ENCODE measurements around the gene SCMH1.
"Not testable (repeated sequence)": the region's sequence is repeated elsewhere in the genome, so short reads cannot be mapped to it uniquely, and the experiment has no call there.

Gene SCMH1

DNA sequence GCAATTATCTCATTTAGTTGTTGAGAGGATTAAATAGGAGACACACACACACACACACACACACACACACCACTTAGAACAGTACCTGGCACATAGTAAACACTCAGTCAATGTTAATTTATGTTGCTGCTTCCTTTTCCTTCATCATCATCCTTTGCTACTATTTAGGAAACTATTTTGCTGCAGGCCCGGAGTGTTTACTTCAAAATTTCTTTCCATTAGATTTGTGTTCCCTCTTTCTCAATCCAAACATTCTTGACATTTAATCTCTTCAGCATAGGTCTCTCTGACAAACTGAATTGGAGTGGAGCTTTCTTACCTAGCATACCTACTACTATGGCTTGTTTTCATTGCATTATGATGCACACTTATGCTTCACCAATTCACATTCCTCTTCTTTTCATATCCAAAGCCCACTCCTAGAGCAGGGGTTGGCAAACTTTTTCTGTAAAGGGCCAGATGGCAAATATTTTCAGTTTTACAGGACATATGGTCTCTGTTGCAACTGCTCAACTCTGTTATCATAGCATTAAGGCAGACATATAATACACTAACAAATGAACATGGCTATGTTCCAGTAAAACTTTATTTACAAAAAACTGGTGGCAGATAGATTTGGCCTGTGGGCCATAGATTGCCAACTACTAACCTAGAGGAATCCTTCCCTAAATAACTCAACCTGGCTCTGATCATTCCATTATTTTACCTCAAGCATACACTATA is 49.5 kb downstream of the SCMH1 start:
- Histone ChIP-seq H3K36me3 (ENCODE audit: control insufficient read depth, insufficient read depth, low read length) (no peaks in the 10 kb centered on the region), H3K9ac (ENCODE audit: low read length) (no peak overlapping the region), H3K9me3 (ENCODE audit: control insufficient read depth, low read length) (no peaks in the 10 kb centered on the region), H3K4me3 (ENCODE audit: low read length) (no peak overlapping the region), H3K4me1 (ENCODE audit: control insufficient read depth, insufficient read depth, low read length) (no peaks in the 10 kb centered on the region), H3K27me3 (ENCODE audit: control insufficient read depth, insufficient read depth, low read length) (no peaks in the 10 kb centered on the region)

DNA sequence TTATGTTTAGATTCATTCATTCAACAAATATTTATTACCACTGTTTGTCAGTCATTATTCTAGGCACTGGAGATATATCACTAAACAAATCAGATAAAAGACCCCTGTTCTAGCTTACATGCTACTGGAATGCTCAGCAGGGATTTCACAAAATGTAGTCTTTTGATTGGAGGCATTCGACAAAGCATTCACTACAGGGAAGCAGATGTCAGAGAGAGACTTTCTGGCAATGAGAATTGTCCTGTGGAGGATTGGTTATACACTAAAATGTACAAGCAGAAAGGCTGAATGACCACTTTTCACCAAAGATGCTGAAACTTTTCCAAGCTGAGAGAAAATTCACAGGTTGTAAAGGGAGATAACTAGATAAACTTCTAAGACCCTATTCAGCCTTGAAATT is 57.7 kb downstream of the SCMH1 start:
- no peaks in the 10 kb centered on the region for H3K36me3 ChIP-seq (ENCODE audit: control insufficient read depth, insufficient read depth, low read length)
- no peak overlapping the region for H3K9ac ChIP-seq (ENCODE audit: low read length)
- no peak overlapping the region for H3K4me3 ChIP-seq (ENCODE audit: low read length)
- H3K9me3 ChIP-seq (ENCODE audit: control insufficient read depth, low read length): no peaks in the 10 kb centered on the region
- H3K27me3 ChIP-seq (ENCODE audit: control insufficient read depth, insufficient read depth, low read length): no peaks in the 10 kb centered on the region
- H3K4me1 ChIP-seq (ENCODE audit: control insufficient read depth, insufficient read depth, low read length): no peaks in the 10 kb centered on the region

DNA sequence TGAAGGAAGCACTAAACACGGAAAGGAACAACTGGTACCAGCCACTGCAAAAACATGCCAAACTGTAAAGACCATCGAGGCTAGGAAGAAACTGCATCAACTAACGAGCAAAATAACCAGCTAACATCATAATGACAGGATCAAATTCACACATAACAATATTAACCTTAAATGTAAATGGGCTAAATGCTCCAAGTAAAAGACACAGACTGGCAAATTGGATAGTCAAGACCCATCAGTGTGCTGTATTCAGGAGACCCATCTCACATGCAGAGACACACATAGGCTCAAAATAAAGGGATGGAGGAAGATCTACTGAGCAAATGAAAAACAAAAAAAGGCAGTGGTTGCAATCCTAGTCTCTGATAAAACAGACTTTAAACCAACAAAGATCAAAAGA is 63.9 kb downstream of the SCMH1 start:
- peaks cover 11% of the 10 kb centered on the region for H3K4me1 ChIP-seq (ENCODE audit: control insufficient read depth, insufficient read depth, low read length)
- not testable (repeated sequence) for H3K36me3 ChIP-seq (ENCODE audit: control insufficient read depth, insufficient read depth, low read length); H3K27me3 ChIP-seq (ENCODE audit: control insufficient read depth, insufficient read depth, low read length); H3K9ac ChIP-seq (ENCODE audit: low read length); H3K4me3 ChIP-seq (ENCODE audit: low read length); H3K9me3 ChIP-seq (ENCODE audit: control insufficient read depth, low read length)

DNA sequence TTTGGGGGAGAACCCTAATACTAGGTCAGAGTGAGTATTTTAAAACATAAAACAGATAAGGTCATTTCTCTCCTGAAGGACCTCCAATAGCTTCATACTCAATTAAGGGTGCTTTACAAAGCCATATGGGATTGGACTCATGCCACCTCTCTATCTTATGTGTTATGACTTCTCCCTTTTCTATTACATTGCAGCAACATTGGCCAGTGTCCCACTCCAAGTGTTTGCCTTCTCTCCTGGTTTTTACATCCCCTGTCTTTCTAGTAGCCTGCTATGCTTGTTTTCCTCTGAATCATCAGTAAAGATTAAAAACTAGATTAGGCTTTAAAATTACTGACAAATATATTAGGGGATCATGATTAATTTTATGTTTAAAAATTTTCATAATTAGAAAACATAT is 66.6 kb downstream of the SCMH1 start:
- no peaks in the 10 kb centered on the region for H3K27me3 ChIP-seq (ENCODE audit: control insufficient read depth, insufficient read depth, low read length)
- H3K9me3 ChIP-seq (ENCODE audit: control insufficient read depth, low read length): no peaks in the 10 kb centered on the region
- H3K4me3 ChIP-seq (ENCODE audit: low read length): no peak overlapping the region
- H3K36me3 ChIP-seq (ENCODE audit: control insufficient read depth, insufficient read depth, low read length): no peaks in the 10 kb centered on the region
- peaks cover 11% of the 10 kb centered on the region for H3K4me1 ChIP-seq (ENCODE audit: control insufficient read depth, insufficient read depth, low read length)
- no peak overlapping the region for H3K9ac ChIP-seq (ENCODE audit: low read length)

DNA sequence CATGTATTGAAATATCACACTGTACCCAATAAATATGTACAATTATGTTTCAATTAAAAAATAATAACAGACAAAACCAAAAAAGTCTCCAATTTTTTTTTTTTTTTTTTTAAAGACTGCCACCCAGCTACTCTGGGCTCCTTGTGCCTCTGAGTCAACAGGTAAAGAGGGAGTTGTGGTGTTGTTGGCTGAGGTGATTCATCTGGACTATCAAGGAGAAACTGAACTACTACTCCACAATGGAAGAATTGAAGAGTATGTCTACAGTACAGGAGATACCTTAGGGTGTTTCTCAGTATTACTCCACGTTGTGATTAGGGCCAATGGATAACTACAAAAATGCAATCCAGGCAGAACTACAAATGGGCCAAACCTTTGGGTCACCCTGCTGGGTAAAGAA is 67.9 kb downstream of the SCMH1 start:
- H3K9me3 ChIP-seq (ENCODE audit: control insufficient read depth, low read length): no peaks in the 10 kb centered on the region
- H3K4me1 ChIP-seq (ENCODE audit: control insufficient read depth, insufficient read depth, low read length): peaks cover 17% of the 10 kb centered on the region
- no peak overlapping the region for H3K4me3 ChIP-seq (ENCODE audit: low read length)
- H3K27me3 ChIP-seq (ENCODE audit: control insufficient read depth, insufficient read depth, low read length): no peaks in the 10 kb centered on the region
- H3K9ac ChIP-seq (ENCODE audit: low read length): no peak overlapping the region
- H3K36me3 ChIP-seq (ENCODE audit: control insufficient read depth, insufficient read depth, low read length): no peaks in the 10 kb centered on the region

DNA sequence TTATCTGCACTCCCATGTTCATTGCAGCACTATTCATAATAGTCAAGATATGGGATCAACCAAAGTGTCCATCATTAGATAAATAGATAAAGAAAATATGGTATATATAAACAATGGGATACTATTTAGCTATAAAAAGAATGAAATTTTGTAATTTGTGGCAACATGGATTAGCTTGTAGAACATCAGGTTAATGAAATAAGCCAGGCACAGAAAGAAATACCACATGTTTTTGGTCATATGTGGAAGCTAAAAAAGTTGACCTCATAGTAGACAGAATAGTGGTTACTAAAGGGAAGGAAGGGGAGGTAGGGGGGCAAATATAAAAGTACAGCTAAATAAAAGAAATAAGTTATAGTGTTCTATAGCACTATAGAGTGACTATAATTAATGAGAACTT is 68.5 kb downstream of the SCMH1 start:
- H3K4me1 ChIP-seq (ENCODE audit: control insufficient read depth, insufficient read depth, low read length): peaks cover 19% of the 10 kb centered on the region
- H3K9me3 ChIP-seq (ENCODE audit: control insufficient read depth, low read length): no peaks in the 10 kb centered on the region
- no peak overlapping the region for H3K4me3 ChIP-seq (ENCODE audit: low read length)
- no peak overlapping the region for H3K9ac ChIP-seq (ENCODE audit: low read length)
- no peaks in the 10 kb centered on the region for H3K36me3 ChIP-seq (ENCODE audit: control insufficient read depth, insufficient read depth, low read length)
- H3K27me3 ChIP-seq (ENCODE audit: control insufficient read depth, insufficient read depth, low read length): no peaks in the 10 kb centered on the region

DNA sequence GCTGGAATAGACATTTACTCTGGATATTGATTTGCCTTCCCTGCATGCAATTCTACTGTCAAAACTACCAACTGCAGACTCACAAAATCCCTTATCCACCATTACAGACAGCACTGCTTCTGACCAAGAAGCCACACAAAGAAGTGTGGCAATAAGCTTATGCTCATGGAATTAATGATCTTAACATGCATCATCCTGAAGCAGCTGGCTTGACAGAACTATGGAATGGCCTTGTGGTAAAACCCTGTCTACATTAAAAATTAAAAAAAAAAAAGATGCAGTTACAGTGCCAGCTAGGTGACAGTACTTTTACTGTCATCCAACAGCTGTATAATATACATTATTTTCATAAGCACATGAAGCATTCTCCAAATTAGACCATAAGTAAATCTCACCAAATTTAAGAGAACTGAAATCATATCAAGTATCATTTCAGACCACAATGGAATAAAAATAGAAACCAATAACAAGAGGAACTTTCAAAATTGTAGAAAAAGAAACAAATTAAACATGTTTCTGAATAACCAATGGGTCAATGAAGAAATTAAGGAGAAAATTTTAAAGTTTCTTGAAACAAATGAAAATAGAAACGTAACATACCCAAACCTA is 70.7 kb downstream of the SCMH1 start:
- H3K4me3 ChIP-seq (ENCODE audit: low read length): no peak overlapping the region
- no peaks in the 10 kb centered on the region for H3K36me3 ChIP-seq (ENCODE audit: control insufficient read depth, insufficient read depth, low read length)
- no peak overlapping the region for H3K9ac ChIP-seq (ENCODE audit: low read length)
- no peaks in the 10 kb centered on the region for H3K9me3 ChIP-seq (ENCODE audit: control insufficient read depth, low read length)
- H3K27me3 ChIP-seq (ENCODE audit: control insufficient read depth, insufficient read depth, low read length): no peaks in the 10 kb centered on the region
- H3K4me1 ChIP-seq (ENCODE audit: control insufficient read depth, insufficient read depth, low read length): peaks cover 19% of the 10 kb centered on the region

DNA sequence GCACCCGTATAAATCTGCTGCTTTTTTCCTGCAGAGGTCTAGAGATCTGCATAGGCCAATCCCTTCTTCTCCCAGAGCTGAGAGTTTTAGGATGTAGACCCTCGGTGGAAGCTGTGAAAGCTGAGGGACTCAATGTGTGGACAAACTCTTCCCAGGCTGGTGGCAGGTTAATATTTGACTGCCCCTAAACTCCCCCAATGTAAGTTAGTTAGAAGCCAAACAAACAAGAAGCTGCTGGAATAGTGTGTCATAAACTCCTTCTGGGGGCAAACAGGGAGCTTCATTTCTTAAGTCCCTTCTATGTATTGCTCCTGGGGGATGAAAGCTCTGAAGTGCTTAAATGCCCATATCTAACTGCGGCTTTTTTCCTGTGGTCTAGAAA is 72.3 kb downstream of the SCMH1 start:
- Histone ChIP-seq H3K9ac (ENCODE audit: low read length) (no peak overlapping the region), H3K4me1 (ENCODE audit: control insufficient read depth, insufficient read depth, low read length) (peaks cover 10% of the 10 kb centered on the region), H3K4me3 (ENCODE audit: low read length) (no peak overlapping the region), H3K9me3 (ENCODE audit: control insufficient read depth, low read length) (no peaks in the 10 kb centered on the region), H3K27me3 (ENCODE audit: control insufficient read depth, insufficient read depth, low read length) (no peaks in the 10 kb centered on the region), H3K36me3 (ENCODE audit: control insufficient read depth, insufficient read depth, low read length) (no peaks in the 10 kb centered on the region)

DNA sequence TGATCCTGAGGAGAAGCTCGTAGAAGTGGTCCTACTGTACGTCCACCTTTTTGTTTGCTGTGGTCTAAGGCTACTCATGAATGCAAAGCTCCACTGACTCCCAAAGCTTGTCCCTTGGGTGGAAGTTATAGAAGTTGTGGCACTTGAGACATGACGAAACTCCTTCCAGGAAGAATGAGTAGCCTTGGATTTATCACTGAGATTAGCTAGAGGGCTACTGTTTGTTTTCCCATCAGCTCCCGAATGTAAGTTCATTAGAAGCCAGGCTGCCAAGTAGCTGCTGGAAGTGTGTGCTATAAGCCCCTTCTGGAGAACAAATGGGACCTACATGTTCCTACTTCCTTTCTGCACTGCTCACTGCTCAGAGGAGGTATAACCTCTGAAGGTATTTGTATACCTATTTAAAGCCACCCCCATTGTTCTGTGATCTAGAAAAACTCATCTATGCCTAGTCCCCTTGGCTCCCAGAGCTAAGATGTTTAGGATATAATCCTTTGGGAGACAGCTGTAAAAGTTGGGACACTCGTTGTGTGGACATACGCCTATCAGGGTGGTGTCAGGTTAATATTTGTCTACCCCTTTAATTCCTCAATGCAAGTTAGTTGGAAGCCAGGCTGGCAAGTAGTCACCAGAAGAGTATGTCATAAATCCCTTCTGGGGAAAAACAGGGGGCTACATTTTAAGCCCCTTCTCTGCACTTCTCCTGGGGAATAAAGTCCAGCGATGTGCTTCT is 72.9 kb downstream of the SCMH1 start:
- no peak overlapping the region for H3K9ac ChIP-seq (ENCODE audit: low read length)
- H3K4me1 ChIP-seq (ENCODE audit: control insufficient read depth, insufficient read depth, low read length): peaks cover 8% of the 10 kb centered on the region
- no peaks in the 10 kb centered on the region for H3K27me3 ChIP-seq (ENCODE audit: control insufficient read depth, insufficient read depth, low read length)
- H3K4me3 ChIP-seq (ENCODE audit: low read length): no peak overlapping the region
- no peaks in the 10 kb centered on the region for H3K36me3 ChIP-seq (ENCODE audit: control insufficient read depth, insufficient read depth, low read length)
- H3K9me3 ChIP-seq (ENCODE audit: control insufficient read depth, low read length): no peaks in the 10 kb centered on the region

DNA sequence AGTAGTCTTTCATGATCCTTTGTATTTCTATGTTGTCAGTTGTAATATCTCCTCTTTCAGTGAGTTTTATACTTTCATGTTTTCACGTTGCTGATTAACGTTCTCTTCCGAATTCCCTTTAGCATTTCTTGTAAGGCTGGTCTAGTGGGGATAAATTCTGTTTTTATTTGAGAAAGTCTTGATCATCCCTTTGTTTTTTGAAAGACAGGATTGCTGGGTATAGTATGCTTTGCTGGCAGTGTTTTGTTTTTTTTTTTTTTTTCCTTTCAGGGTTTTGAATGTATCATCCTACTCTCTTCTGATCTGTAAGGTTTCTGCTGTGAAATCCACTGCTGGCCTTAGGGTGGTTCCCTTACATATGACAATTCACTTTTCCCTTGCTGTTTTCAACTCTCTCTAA is 74.4 kb downstream of the SCMH1 start:
- H3K4me3 ChIP-seq (ENCODE audit: low read length): no peak overlapping the region
- no peaks in the 10 kb centered on the region for H3K9me3 ChIP-seq (ENCODE audit: control insufficient read depth, low read length)
- no peaks in the 10 kb centered on the region for H3K27me3 ChIP-seq (ENCODE audit: control insufficient read depth, insufficient read depth, low read length)

DNA sequence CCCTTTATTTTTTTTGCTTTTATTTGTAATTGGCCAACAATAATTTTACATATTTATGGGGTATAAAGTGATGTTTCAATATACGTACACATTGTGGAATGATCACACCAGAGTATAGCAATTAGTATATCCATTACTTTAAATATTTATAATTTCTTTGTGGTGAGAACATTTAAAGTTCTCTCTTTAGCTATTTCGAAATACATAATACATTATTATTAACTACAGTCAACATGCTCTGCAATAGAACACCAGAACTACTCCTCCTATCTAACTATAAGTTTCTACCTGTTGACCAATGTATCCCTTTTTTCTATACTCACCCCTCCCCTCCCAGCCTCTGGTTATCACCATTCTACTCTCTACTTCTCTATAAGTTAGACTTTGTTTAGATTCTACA is 77.4 kb downstream of the SCMH1 start:
- H3K4me1 ChIP-seq (ENCODE audit: control insufficient read depth, insufficient read depth, low read length): peaks cover 8% of the 10 kb centered on the region
- no peak overlapping the region for H3K9ac ChIP-seq (ENCODE audit: low read length)
- no peaks in the 10 kb centered on the region for H3K36me3 ChIP-seq (ENCODE audit: control insufficient read depth, insufficient read depth, low read length)
- no peaks in the 10 kb centered on the region for H3K9me3 ChIP-seq (ENCODE audit: control insufficient read depth, low read length)
- H3K27me3 ChIP-seq (ENCODE audit: control insufficient read depth, insufficient read depth, low read length): no peaks in the 10 kb centered on the region
- no peak overlapping the region for H3K4me3 ChIP-seq (ENCODE audit: low read length)

More for the DNA sequence above, 74.4 kb downstream of the SCMH1 start:
- no peak overlapping the region for H3K9ac ChIP-seq (ENCODE audit: low read length)
- H3K4me1 ChIP-seq (ENCODE audit: control insufficient read depth, insufficient read depth, low read length): peaks cover 8% of the 10 kb centered on the region
- no peaks in the 10 kb centered on the region for H3K36me3 ChIP-seq (ENCODE audit: control insufficient read depth, insufficient read depth, low read length)

DNA sequence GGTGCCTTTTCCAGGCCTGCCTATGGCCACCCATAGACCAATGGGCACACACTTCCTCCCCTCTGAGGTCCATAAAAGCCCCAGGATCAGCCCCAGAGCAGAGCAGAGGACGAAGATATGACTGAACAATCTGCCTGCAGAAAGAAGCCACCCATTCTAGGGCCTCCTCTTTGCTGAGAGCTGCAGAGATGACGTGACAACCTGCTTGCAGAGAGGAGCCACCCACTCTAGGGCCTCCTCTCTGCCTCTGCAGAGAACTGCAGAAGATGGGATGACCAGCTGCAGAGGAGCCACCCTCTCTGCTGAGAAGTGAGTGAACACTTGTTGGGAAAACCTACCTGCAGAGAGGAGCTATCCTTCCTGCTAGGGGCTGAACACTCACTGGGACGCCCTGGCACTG is 79.7 kb downstream of the SCMH1 start:
- Histone ChIP-seq H3K4me3 (ENCODE audit: low read length) (no peak overlapping the region), H3K27me3 (ENCODE audit: control insufficient read depth, insufficient read depth, low read length) (no peaks in the 10 kb centered on the region), H3K9ac (ENCODE audit: low read length) (no peak overlapping the region), H3K4me1 (ENCODE audit: control insufficient read depth, insufficient read depth, low read length) (no peaks in the 10 kb centered on the region), H3K9me3 (ENCODE audit: control insufficient read depth, low read length) (no peaks in the 10 kb centered on the region), H3K36me3 (ENCODE audit: control insufficient read depth, insufficient read depth, low read length) (no peaks in the 10 kb centered on the region)

All from mucosa of stomach (tissue), 1 donor.